Measurements from ENCODE around the gene LPP.
"Not testable (repeated sequence)": the region's sequence is repeated elsewhere in the genome, so short reads cannot be mapped to it uniquely, and the experiment has no call there.

LPP gene

GRCh38 chr3:188702028-188702427 lies 548.1 kb downstream of the LPP start:
- DNase-seq (ENCODE audit: low read depth in 3 of 3) = not testable (repeated sequence)

DNA sequence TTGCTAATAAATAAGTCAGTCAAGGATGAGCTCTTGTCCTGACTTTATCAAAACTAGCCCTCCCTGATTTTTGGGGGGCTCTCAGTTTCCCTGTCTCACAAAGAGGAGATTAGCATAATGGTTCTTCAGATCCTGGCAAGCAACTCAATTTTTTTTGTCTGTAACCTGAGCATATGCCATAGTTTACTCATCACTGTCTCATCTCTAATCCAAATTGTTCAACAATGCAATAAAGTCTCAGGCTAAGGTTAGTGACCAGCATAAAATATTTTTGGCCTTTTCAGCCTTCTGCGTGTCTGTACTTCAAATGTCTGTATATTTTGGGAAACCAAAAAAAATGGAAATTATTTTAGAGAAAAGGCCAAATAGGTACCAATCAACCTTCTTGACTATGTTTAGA lies 552.2 kb downstream of the LPP start:
- no peak for DNase-seq (ENCODE audit: low read depth in 3 of 3)

- no peak for DNase-seq (ENCODE audit: low read depth in 3 of 3)
These were observed 552.6 kb downstream of the LPP start for GRCh38 chr3:188706599-188706998.

DNA sequence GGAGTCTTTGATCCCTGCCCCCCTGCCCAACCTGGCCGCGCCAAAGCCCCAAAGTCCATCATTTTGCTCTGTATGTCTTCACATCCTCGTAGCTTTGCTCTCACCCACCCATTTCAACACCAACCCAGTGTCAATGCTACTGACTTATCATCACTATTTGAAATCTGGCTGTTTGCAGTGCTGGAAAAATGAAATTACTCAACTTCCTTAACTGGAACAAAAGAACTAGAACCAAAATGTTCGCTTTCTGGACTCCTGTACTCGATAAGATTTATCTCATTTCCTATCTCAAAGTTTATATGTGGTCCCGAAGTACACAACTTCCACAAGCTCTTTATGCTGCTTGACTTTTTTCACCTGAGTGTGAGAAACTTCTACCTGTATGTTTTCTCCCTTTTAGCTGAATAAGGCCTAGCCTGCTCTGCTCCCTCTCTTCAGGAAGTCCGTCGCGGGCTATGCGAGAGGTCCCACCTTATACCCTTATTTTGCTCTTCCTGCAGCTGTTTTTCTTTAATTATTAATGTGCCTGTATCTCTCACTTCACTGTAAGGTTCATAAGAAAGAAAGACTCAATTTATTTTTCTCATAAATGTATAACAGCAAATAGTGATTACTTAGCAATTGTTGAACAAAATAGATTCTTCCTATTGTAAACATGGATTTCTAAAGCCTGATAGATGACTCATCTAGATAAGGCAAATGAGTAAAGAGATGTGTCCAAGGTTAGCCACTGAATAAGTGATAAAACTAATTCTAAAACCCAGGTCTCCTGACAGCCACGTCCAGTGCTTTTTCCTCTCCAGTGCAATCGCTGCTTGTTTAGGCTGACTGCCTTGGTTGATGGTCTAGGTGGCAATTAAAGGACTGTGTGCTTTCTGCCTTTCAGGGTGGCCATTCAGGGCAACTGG lies 553.7 kb downstream of the LPP start:
- DNase-seq (ENCODE audit: low read depth in 3 of 3) = no peak

- DNase-seq (ENCODE audit: low read depth in 3 of 3) = no peak
These were observed 557.9 kb downstream of the LPP start for GRCh38 chr3:188711881-188712247.

DNA sequence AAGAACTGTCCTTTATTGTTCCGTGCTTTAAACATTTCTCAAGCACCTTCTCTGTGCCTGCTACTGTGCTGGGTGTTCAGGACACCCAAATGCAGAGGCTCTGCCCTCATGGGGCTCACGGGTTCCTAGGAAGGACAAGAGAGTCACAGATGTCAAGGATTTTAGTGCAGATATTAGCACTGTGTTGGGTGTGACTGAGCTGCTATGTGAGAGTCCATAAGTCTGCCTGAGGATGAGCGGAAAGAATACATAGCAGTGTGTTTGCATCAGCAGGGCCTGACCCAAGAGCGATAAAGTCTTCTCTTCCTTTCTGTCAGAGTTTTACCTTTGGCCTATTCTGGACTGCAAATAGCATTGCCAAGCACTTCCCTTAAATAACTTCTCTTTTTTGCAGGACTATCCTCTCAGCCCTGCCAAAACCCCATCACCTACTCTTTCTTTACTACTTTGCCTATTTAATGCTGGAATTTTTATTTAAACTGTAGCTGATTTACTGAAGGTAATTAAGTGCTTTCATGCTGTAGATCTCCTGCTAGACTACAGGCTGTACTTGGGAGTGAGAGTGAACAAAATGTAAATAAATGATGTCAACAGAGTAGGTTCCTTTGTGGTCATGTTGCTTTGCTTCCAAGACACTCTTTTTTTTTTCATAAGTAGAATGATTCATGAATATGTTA lies 558.4 kb downstream of the LPP start:
- no peak for DNase-seq (ENCODE audit: low read depth in 3 of 3)

- no peak for DNase-seq (ENCODE audit: low read depth in 3 of 3)
These were observed 559.0 kb downstream of the LPP start for GRCh38 chr3:188712991-188713390.

DNA sequence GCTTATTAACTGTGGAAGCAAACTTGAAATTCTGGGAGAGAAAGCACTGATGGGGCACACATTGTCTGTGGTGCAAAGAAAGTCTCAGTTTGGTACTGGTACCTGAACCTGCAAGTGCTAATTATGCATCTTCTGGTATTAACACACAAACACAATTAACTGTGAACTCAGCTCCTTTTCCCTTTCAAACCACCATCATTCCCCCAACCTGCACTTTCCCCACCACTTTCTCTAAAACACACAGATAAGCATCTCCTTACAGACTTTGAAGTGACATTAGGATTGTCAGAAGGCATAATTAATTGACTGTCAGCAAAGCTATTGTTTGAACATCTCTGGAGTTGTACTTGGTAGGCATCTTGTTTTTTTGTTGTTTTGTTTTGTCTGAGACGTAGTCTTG lies 565.6 kb downstream of the LPP start:
- DNase-seq (ENCODE audit: low read depth in 3 of 3) = no peak

- no peak for DNase-seq (ENCODE audit: low read depth in 3 of 3)
These were observed 566.3 kb downstream of the LPP start for GRCh38 chr3:188720215-188720614.

DNA sequence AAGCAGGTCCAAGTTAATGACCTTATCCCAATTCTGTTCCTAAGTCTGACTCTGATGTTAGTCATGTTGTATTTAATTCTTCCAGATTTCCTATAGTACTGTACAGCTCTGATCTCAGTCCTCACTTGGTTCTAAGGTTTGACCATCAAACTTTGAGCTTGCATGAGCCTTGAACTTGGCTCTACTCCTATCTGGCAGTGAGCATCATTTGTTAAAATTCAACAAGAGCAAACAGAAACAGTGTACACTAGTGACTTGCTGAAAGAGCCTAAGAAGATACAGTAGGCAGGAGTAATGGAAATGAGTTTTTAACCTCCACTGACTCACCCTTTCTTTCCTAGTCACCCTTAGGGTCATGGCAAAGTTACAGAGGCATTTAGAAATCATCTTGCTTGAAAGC lies 566.7 kb downstream of the LPP start:
- DNase-seq (ENCODE audit: low read depth in 3 of 3) = no peak

GRCh38 chr3:188721312-188721711 lies 567.4 kb downstream of the LPP start:
- DNase-seq (ENCODE audit: low read depth in 3 of 3) = no peak

- DNase-seq (ENCODE audit: low read depth in 3 of 3) = no peak
These were observed 568.0 kb downstream of the LPP start for GRCh38 chr3:188721990-188722389.

DNA sequence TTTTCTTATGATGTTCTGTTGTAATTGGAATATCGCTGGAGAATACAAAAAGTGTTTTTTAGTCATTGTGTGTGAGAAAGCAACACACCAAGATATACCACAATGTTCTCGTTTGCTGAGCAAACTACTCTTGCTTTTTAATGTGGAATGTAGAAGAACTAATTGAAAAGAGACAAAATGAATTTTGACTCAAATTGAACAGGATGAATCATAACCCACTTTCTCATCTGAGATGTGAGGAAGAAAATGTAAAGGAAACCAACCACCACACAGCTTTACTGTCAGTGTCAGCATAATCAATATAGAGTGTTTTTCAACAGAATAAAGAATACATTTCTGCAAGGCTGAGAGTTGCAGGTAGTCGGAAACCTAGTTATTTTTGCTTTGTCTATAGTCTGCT lies 569.0 kb downstream of the LPP start:
- no peak for DNase-seq (ENCODE audit: low read depth in 3 of 3)

- no peak for DNase-seq (ENCODE audit: low read depth in 3 of 3)
These were observed 573.1 kb downstream of the LPP start for GRCh38 chr3:188727052-188727451.

DNA sequence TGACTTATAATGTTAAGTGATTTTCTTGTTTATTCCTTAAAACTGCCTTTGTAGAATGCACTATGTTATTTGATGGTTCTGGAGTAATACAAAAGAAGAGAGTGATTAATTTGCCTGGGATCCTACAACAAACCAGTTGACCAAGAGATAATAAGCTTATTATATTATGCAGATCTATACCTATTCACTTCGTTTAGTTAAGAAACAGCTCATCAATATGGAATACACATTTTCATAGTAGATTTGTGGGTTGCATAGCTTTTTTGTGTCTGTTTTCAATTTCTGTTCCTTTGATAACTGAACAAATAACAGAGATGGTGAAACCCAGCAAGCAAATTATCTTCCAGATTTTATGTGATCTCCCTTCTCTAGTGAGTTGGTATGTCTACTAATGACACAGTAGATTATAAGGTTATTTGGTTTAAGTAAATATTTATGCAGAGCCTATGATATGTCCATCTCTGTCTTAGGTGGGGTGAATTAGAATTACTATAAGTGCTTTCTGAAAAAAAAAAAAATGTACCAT lies 574.5 kb downstream of the LPP start:
- DNase-seq (ENCODE audit: low read depth in 3 of 3) = no peak

GRCh38 chr3:188729422-188729821 lies 575.5 kb downstream of the LPP start:
- DNase-seq (ENCODE audit: low read depth in 3 of 3) = no peak

DNA sequence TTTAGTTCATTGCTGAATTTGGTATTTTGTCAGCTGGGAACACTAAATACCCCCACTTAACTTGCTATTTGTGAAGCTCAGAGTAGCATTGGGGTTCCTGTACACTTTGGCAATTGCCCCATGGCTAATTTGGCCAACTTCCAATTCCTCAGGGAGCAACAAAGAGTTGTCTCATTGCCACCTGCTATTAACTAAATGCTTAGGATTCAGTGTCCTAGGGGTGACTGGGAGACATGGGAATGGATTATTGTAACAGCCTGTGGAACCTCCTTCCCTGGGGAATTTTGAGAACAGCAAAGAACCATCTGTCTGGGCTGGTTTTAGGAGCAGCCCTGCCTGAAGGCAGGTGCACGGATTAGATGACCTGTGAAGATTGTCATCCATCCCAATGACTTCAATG lies 580.4 kb downstream of the LPP start:
- no peak for DNase-seq (ENCODE audit: low read depth in 3 of 3)

- no peak for DNase-seq (ENCODE audit: low read depth in 3 of 3)
These were observed 585.6 kb downstream of the LPP start for GRCh38 chr3:188739511-188739910.

DNA sequence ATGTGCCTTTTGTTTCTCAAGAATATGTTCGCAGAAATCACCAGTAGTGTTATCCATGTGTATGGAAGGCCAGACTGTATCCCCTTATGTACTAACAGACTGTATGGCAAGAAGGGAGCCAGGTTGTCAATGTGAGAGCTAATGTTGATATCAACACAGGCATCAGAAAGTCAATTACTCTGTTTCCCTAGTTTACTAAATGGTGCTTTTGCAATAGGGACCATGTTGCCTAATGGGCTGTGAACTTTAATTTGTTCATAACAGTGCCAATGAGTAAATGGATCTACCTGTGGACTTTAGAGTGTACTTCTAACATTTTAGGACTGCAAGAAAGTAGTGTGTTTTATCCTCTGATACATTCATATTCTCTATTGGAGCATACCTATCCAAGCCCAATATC lies 586.1 kb downstream of the LPP start:
- DNase-seq (ENCODE audit: low read depth in 3 of 3) = no peak

DNA sequence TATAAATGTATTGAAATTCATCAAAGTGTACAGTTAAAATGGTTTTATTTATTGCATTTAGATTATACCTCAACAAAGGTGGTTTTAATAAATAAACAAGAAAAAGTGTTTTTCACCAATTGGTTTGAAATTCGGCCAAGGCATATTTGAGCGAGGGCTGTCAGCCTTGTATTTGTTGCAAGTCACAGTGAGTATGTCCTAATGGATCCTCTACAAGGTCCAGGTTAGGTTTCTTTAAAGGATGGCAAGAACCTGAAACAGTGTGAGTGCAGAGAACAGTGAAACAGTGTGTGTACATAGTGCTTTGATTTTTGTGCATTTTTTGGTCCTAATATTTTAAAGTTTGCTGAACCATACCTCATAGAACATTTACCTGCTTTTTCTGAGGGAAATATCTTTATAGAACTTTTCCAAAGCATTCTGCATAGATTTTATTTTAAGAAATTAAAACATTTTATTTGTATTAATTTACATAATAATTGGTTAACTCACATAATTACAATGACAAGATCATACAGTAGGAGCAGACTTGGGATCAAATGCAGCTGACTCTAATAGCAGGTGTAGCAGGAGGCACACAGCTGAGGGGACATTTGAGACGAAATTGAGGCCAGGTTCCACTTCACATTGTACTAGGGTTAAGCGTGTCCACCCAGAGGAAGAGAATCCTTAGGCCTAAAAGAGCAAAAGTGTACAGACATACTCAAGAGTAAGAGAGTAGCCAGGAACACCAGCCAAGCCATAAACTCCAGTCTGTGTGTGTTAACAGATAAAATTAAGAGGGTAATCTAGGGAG lies 589.0 kb downstream of the LPP start:
- DNase-seq (ENCODE audit: low read depth in 3 of 3) = no peak

DNA sequence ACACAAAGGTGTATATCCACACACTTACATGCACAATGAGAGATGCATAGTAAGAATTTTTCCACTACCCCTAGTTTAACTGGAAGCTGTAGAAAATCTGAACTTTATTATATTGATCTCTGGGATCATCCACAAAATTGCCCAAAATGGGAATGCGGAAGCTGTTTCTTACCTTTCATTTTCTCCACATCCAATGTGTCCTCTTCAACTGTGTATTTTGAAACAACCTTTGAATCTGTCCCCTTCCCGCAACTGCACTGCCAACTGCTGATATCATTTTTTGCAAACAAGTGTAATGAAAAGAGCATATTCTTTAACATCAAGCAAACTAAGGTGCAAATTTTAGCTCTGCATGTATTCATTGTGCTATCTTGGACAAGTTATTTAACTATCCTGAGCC lies 590.2 kb downstream of the LPP start:
- no peak for DNase-seq (ENCODE audit: low read depth in 3 of 3)

DNA sequence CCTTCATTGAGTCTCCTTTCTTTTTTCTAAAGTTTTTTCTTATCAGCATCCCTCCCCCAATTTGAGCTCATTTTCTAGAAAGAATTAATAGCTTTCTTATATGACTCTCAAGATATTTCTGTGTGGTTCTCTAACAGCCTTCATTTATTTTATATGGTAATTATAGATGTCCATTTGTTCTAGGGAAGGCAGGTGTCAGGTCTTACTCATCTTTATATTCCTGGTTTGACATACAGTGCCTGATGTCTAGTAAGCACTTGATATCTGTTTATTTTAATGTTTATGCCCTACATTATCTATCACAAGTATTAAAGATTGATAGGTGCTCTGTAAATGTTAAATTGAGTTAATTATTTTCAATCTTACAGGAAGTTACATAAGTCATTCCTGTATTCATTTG lies 591.1 kb downstream of the LPP start:
- DNase-seq (ENCODE audit: low read depth in 3 of 3) = no peak

Measured in stimulated activated CD4-positive, alpha-beta T cell treated with anti-CD3 and anti-CD28 coated beads, TNF-alpha, amount 100 ng/mL, for 24 hours (primary cell).